A549 (cell line): ENCODE data around the gene DDX1. TPM values are rescaled to one million over a fixed set of nuclear protein-coding genes. Genes with fewer than 3 reads are reported as not detected.

Experiments
- ATAC-seq, 2 experiments: fragments of 200-7000 bp in 1 of 2; fragments of >200 bp in 1 of 2; cut with Nextera tagmentation in 1 of 2; cut with Tn5 transposase in 1 of 2; 3 replicates each; pipeline versions ENCODE4 v1.8.0 to v1.9.1; 2018 to 2020; ENCODE audit warnings: mild to moderate bottlenecking in 1 of 2, moderate library complexity in 1 of 2
- CTCF ChIA-PET: fragments of 300-600 bp; sonication (Branson Sonifier 250); formaldehyde crosslinking; extraction: SDS; loops from one replicate; lab custom pipeline; 2021; ENCODE audit warnings: antibody characterized with exemption, inconsistent platforms; lab: Yijun Ruan, JAX
- POLR2A ChIA-PET: fragments of 350-600 bp; formaldehyde crosslinking; extraction: SDS; loops from one replicate; lab custom pipeline; 2021; ENCODE audit warnings: antibody characterized with exemption, inconsistent platforms; lab: Yijun Ruan, JAX
- DNase-seq, 2 experiments: peaks; one replicate each; pipeline versions ENCODE4 v3.0.0 to v3.0.0-alpha.2; 2011 to 2016; ENCODE audit warnings: low read depth in 1 of 2, low spot score in 1 of 2
- FAIRE-seq: peaks from 2 replicates; lab custom pipeline; 2011; peaks lifted over from hg19 to GRCh38; lab: Jason Lieb, UNC
- H3K27ac ChIP-seq, 2 experiments: fragments of >200 bp; sonication (Bioruptor Twin); formaldehyde crosslinking; 3 replicates each; pipeline ENCODE4 v1.5.1; 2016 to 2017
- H3K4me1 ChIP-seq: fragments of >200 bp; sonication (Bioruptor Twin); formaldehyde crosslinking; 3 replicates; pipeline ENCODE4 v1.6.1; 2016
- H3K4me2 ChIP-seq: fragments of >200 bp; sonication (Bioruptor Twin); formaldehyde crosslinking; 3 replicates; pipeline ENCODE4 v1.6.1; 2016
- H3K4me3 ChIP-seq: fragments of >200 bp; sonication (Bioruptor Twin); formaldehyde crosslinking; 3 replicates; pipeline ENCODE4 v1.5.1; 2016
- H3K9me3 ChIP-seq: fragments of >200 bp; sonication (Bioruptor Twin); formaldehyde crosslinking; 3 replicates; pipeline ENCODE4 v1.6.1; 2016
- BHLHE40 ChIP-seq: IDR thresholded peaks from 2 replicates; pipeline ENCODE4 v1.6.1; 2012; ENCODE audit warnings: low read depth, low read length, inconsistent platforms
- CEBPB ChIP-seq, 2 experiments: fragments of >200 bp in 1 of 2; sonication (Bioruptor Twin) in 1 of 2; formaldehyde crosslinking in 1 of 2; IDR thresholded peaks; 2 replicates each; pipeline ENCODE4 v1.6.1; 2012 to 2016
- CHD2 ChIP-seq: fragments of 150-350 bp; IDR thresholded peaks from 2 replicates; pipeline ENCODE4 v1.6.1; 2014; ENCODE audit warnings: low read length; ENCODE audit not compliant: partially characterized antibody
- CHD4 ChIP-seq: fragments of 200-600 bp; sonication (generic); IDR thresholded peaks from 2 replicates; pipeline ENCODE4 v1.6.1; 2016; ENCODE audit warnings: antibody characterized with exemption, mild to moderate bottlenecking, borderline replicate concordance
- EHMT2 ChIP-seq: fragments of 200-600 bp; sonication (generic); IDR thresholded peaks from 2 replicates; pipeline ENCODE4 v1.6.1; 2016; ENCODE audit warnings: antibody characterized with exemption, low read depth, mild to moderate bottlenecking, moderate library complexity
- FOSL2 ChIP-seq, 2 experiments: fragments of 450-650 bp in 1 of 2; fragments of >200 bp in 1 of 2; sonication (Bioruptor Twin) in 1 of 2; formaldehyde crosslinking; IDR thresholded peaks; 2 replicates each; pipeline versions ENCODE4 v1.5.0 to v1.6.1; 2016 to 2020; ENCODE audit warnings: mild to moderate bottlenecking in 1 of 2, moderate library complexity in 1 of 2
- HDAC2 ChIP-seq: fragments of 200-600 bp; sonication (generic); IDR thresholded peaks from 2 replicates; pipeline ENCODE4 v1.6.1; 2016
- HEYL ChIP-seq: fragments of 250-450 bp; sonication (Bioruptor Pico); IDR thresholded peaks from 2 replicates; pipeline ENCODE4 v1.8.0; 2021; ENCODE audit warnings: mild to moderate bottlenecking, moderate library complexity
- KDM1A ChIP-seq: fragments of 200-600 bp; sonication (generic); IDR thresholded peaks from 2 replicates; pipeline ENCODE4 v1.6.1; 2016; ENCODE audit warnings: low read depth, mild to moderate bottlenecking
- KDM5A ChIP-seq: fragments of 200-600 bp; sonication (generic); IDR thresholded peaks from 2 replicates; pipeline ENCODE4 v1.6.1; 2016; ENCODE audit warnings: antibody characterized with exemption, mild to moderate bottlenecking
- MYC ChIP-seq: IDR thresholded peaks from 2 replicates; pipeline ENCODE4 v1.6.1; 2012; ENCODE audit warnings: mild to moderate bottlenecking, inconsistent platforms, low read length, improper control_type of control experiment, borderline replicate concordance
- NFE2L2 ChIP-seq: fragments of 150-350 bp; conservative IDR thresholded peaks from 2 replicates; pipeline ENCODE4 v1.6.1; 2014; ENCODE audit warnings: low read length
- NPAS2 ChIP-seq: fragments of 250-450 bp; sonication (Bioruptor Pico); IDR thresholded peaks from 2 replicates; pipeline ENCODE4 v1.8.0; 2022; ENCODE audit warnings: mild to moderate bottlenecking, moderate library complexity, borderline replicate concordance
- NR3C1 ChIP-seq: fragments of >200 bp; sonication (Bioruptor Twin); formaldehyde crosslinking; IDR thresholded peaks from 3 replicates; pipeline ENCODE4 v1.6.1; 2017
- POLR2A ChIP-seq: IDR thresholded peaks from 2 replicates; pipeline ENCODE4 v1.6.1; 2012; ENCODE audit warnings: mild to moderate bottlenecking, low read length
- POLR2AphosphoS2 ChIP-seq: conservative IDR thresholded peaks from 2 replicates; pipeline ENCODE4 v1.6.1; 2012; ENCODE audit warnings: low read length, improper control_type of control experiment, inconsistent platforms
- RAD21 ChIP-seq, 2 experiments: fragments of >200 bp in 1 of 2; sonication (Bioruptor Twin) in 1 of 2; formaldehyde crosslinking in 1 of 2; IDR thresholded peaks in 1 of 2; conservative IDR thresholded peaks in 1 of 2; 2 replicates in 1 of 2; 3 replicates in 1 of 2; pipeline ENCODE4 v1.6.1; 2012 to 2018; ENCODE audit warnings: inconsistent platforms in 1 of 2
- RARB ChIP-seq: fragments of 250-450 bp; sonication (Bioruptor Pico); IDR thresholded peaks from 2 replicates; pipeline ENCODE4 v1.8.0; 2021; ENCODE audit warnings: mild to moderate bottlenecking, moderate library complexity
- RCOR1 ChIP-seq: fragments of 150-350 bp; IDR thresholded peaks from 2 replicates; pipeline ENCODE4 v1.6.1; 2014; ENCODE audit warnings: antibody characterized with exemption, low read length, low read depth
- RFX5 ChIP-seq: fragments of 450-650 bp; IDR thresholded peaks from 2 replicates; pipeline ENCODE4 v1.7.1; 2014; ENCODE audit warnings: antibody characterized with exemption, mild to moderate bottlenecking, moderate library complexity
- SREBF2 ChIP-seq: fragments of 450-650 bp; IDR thresholded peaks from 2 replicates; pipeline ENCODE4 v1.6.1; 2014; ENCODE audit warnings: mild to moderate bottlenecking, moderate library complexity
- TP53 ChIP-seq: fragments of 250-450 bp; sonication (Bioruptor Pico); IDR thresholded peaks from 2 replicates; pipeline ENCODE4 v1.5.0; 2021; ENCODE audit warnings: mild to moderate bottlenecking, moderate library complexity
- WGBS: methylation state at CpG from one replicate; pipeline ENCODE4 v1.1.6; 2017; ENCODE audit errors: missing lambda C conversion rate; 5-methylcytosine and 5-hydroxymethylcytosine counted together
- polyA plus RNA-seq, 4 experiments: library from polyadenylated mRNA; depleted of rRNA in 3 of 4; stranded (reverse); fragments of >200 nt; fragmentation: RNase III in 1 of 4; extraction: RNeasy Plus Mini Kit Qiagen cat#74134 plus additional on column Dnase treatment in 1 of 4; gene quantifications; 2 replicates in 3 of 4; 3 replicates in 1 of 4; pipeline ENCODE4 v1.2.3, GENCODE V29; 2011 to 2017
- TF ChIP-seq, protein P1 (sequence below): fragments of >200 bp; sonication (Bioruptor Twin); formaldehyde crosslinking; IDR thresholded peaks from 3 replicates; pipeline ENCODE4 v1.6.1; 2016
- TF ChIP-seq, protein P2 (sequence below): fragments of 250-450 bp; sonication (Bioruptor Pico); IDR thresholded peaks from 2 replicates; pipeline ENCODE4 v1.5.0; 2021; ENCODE audit warnings: mild to moderate bottlenecking, moderate library complexity, borderline replicate concordance

Gene DDX1
- polyA plus RNA-seq, 2 of the 4 experiments (the other 2 are of a cell fraction) = 157 to 214 TPM

DNA sequence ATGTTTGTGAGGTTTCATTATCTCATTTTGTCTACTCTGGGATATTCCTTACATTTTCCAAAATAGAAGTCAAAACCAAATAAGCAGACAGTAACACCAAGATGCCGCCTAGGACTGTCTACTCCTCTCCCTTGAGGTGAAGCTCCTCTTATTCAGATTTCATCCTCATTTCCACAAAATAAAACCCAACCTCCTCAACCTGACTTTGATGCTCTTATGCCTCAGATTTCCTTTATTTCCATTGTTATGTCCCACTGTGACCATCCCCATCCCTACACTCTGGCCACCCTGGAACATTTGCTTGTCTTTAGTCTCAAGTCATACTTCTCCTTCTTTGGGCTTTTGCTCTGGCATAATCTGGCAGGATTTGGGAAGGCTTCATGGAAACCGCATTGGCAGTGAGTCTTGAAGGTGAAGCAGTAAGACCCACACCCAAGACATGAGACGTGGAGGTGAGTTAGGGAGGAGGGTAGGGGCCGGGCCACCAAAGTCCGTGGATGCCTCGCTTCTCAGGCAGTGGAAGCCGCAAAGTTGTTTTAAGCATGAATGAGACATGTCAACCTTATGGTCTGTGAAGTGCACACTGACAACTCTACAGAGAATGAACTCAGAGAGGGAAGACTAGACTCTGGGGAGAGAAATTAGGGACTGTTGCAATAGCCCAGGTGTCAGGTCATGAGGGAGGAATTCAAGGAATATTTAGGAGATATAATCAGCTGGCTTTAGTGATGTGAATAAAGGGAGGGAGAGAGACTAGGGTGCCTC is 63.6 kb downstream of the DDX1 start:
- TF ChIP-seq FOSL2 (IDR thresholded peaks at IDR 0.05) (no peak), FOSL2 (CRISPR knock-in tag; IDR thresholded peaks at IDR 0.05) (no peak), MYC (no peak), RCOR1 (no peak), CHD2 (no peak), HDAC2 (no peak), BHLHE40 (no peak), KDM1A (no peak), RFX5 (no peak), HEYL (no peak), CEBPB (IDR thresholded peaks at IDR 0.05) (no peak), TP53 (CRISPR knock-in tag) (no peak), RAD21 (conservative IDR thresholded peaks at IDR 0.05 in 1 of 2, IDR thresholded peaks at IDR 0.05 in 1 of 2) (no peak)
- TF ChIP-seq, protein P1, sequence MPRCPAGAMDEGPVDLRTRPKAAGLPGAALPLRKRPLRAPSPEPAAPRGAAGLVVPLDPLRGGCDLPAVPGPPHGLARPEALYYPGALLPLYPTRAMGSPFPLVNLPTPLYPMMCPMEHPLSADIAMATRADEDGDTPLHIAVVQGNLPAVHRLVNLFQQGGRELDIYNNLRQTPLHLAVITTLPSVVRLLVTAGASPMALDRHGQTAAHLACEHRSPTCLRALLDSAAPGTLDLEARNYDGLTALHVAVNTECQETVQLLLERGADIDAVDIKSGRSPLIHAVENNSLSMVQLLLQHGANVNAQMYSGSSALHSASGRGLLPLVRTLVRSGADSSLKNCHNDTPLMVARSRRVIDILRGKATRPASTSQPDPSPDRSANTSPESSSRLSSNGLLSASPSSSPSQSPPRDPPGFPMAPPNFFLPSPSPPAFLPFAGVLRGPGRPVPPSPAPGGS = no peak
- TF ChIP-seq, protein P2, sequence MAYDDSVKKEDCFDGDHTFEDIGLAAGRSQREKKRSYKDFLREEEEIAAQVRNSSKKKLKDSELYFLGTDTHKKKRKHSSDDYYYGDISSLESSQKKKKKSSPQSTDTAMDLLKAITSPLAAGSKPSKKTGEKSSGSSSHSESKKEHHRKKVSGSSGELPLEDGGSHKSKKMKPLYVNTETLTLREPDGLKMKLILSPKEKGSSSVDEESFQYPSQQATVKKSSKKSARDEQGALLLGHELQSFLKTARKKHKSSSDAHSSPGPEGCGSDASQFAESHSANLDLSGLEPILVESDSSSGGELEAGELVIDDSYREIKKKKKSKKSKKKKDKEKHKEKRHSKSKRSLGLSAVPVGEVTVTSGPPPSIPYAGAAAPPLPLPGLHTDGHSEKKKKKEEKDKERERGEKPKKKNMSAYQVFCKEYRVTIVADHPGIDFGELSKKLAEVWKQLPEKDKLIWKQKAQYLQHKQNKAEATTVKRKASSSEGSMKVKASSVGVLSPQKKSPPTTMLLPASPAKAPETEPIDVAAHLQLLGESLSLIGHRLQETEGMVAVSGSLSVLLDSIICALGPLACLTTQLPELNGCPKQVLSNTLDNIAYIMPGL (CRISPR knock-in tag) = no peak
- ChIA-PET POLR2A (no interaction called here), CTCF (interaction anchor here (1.3 kb wide), 1 partner anchor 13 kb away, joined by 5 read pairs; no protein-coding TSS in a partner anchor)
- DNase-seq (no peak), ATAC-seq (no peak), FAIRE-seq (no peak)
- no peak overlapping the region for H3K27ac ChIP-seq
- no peaks in the 10 kb centered on the region for H3K4me1 ChIP-seq
- no peak overlapping the region for H3K4me2 ChIP-seq
- H3K9me3 ChIP-seq = 0 out of 3 replicates have a peak, but pooled peaks cover 5% of the 10 kb centered on the region
- H3K4me3 ChIP-seq = no peak overlapping the region
- whole genome bisulfite sequencing = 57% methylated on average over 7 of the region's 7 CpGs

- 68% methylated on average over 8 of the region's 8 CpGs for WGBS
- no peak overlapping the region for H3K27ac ChIP-seq
- no peaks in the 10 kb centered on the region for H3K4me1 ChIP-seq
- POLR2A ChIA-PET = no interaction called here
- FAIRE-seq (no peak), DNase-seq (no peak), ATAC-seq (no peak)
- 0 out of 3 replicates have a peak, but pooled peaks cover 5% of the 10 kb centered on the region for H3K9me3 ChIP-seq
- no peak overlapping the region for H3K4me3 ChIP-seq
- CTCF ChIA-PET = interaction anchor here (1.3 kb wide), 1 partner anchor 14 kb away, joined by 5 read pairs; no protein-coding TSS in a partner anchor
- H3K4me2 ChIP-seq = no peak overlapping the region
- TF ChIP-seq SREBF2 (no peak), CEBPB (IDR thresholded peaks at IDR 0.05) (no peak), BHLHE40 (no peak), KDM5A (no peak), POLR2AphosphoS2 (no peak), CHD4 (no peak), RARB (no peak), EHMT2 (no peak)
Observed at GRCh38 chr2:15656090-15656489, 64.4 kb downstream of the DDX1 start.

- ATAC-seq (no peak), DNase-seq (no peak), FAIRE-seq (no peak)
- Histone ChIP-seq H3K4me2 (no peak overlapping the region), H3K4me3 (no peak overlapping the region), H3K9me3 (0 out of 3 replicates have a peak, but pooled peaks cover 5% of the 10 kb centered on the region), H3K27ac (no peak overlapping the region), H3K4me1 (no peaks in the 10 kb centered on the region)
- 40% methylated on average over 9 of the region's 9 CpGs for WGBS
- POLR2A ChIA-PET = no interaction called here
- CTCF ChIA-PET = interaction anchor here (1.4 kb wide), 1 partner anchor 21 kb away, joined by 3 read pairs; no protein-coding TSS in a partner anchor
- TF ChIP-seq POLR2A = no peak
- TF ChIP-seq NFE2L2 = no peak
- TF ChIP-seq, protein P1 = no peak
- no peak for TF ChIP-seq HEYL
- TF ChIP-seq RCOR1 = no peak
- no peak for TF ChIP-seq NPAS2 (CRISPR knock-in tag)
- no peak for TF ChIP-seq NR3C1
- TF ChIP-seq MYC = no peak
Observed at GRCh38 chr2:15657759-15658158, 66.1 kb downstream of the DDX1 start.
